ENCODE measurements around the gene ONECUT2.

ONECUT2 gene

GRCh38 chr18:57446322-57446721, 11.1 kb downstream of the ONECUT2 start:
- DNase-seq (ENCODE audit: low read depth, low spot score) = no peak
- Histone ChIP-seq H3K27ac (no peak overlapping the region), H3K9me3 (ENCODE audit: low read depth, low read length) (no peaks in the 10 kb centered on the region), H3K9ac (ENCODE audit: insufficient read length) (no peak overlapping the region), H3K4me3 (no peak overlapping the region), H3K36me3 (ENCODE audit: insufficient read depth, low read length) (no peaks in the 10 kb centered on the region)
- no peak for TF ChIP-seq FOXP2 (optimal IDR thresholded peaks at IDR 0.05; ENCODE audit: control extremely low read depth, extremely low read length, insufficient read depth)
- TF ChIP-seq EZH2 (IDR thresholded peaks at IDR 0.05) = no peak
- TF ChIP-seq POLR2AphosphoS5 (IDR thresholded peaks at IDR 0.05; ENCODE audit: borderline replicate concordance, low read depth, low read length) = no peak

GRCh38 chr18:57447154-57447621, 12.0 kb downstream of the ONECUT2 start:
- TF ChIP-seq EZH2 (IDR thresholded peaks at IDR 0.05) (no peak), POLR2AphosphoS5 (IDR thresholded peaks at IDR 0.05; ENCODE audit: borderline replicate concordance, low read depth, low read length) (no peak), FOXP2 (optimal IDR thresholded peaks at IDR 0.05; ENCODE audit: control extremely low read depth, extremely low read length, insufficient read depth) (no peak)
- no peaks in the 10 kb centered on the region for H3K9me3 ChIP-seq (ENCODE audit: low read depth, low read length)
- no peaks in the 10 kb centered on the region for H3K36me3 ChIP-seq (ENCODE audit: insufficient read depth, low read length)
- no peak overlapping the region for H3K27ac ChIP-seq
- no peak for DNase-seq (ENCODE audit: low read depth, low spot score)
- H3K4me3 ChIP-seq = no peak overlapping the region
- no peak overlapping the region for H3K9ac ChIP-seq (ENCODE audit: insufficient read length)

- no peak for TF ChIP-seq EZH2 (IDR thresholded peaks at IDR 0.05)
- no peak for TF ChIP-seq POLR2AphosphoS5 (IDR thresholded peaks at IDR 0.05; ENCODE audit: borderline replicate concordance, low read depth, low read length)
- TF ChIP-seq FOXP2 (optimal IDR thresholded peaks at IDR 0.05; ENCODE audit: control extremely low read depth, extremely low read length, insufficient read depth) = no peak
- no peaks in the 10 kb centered on the region for H3K36me3 ChIP-seq (ENCODE audit: insufficient read depth, low read length)
- H3K9me3 ChIP-seq (ENCODE audit: low read depth, low read length) = no peaks in the 10 kb centered on the region
- no peak overlapping the region for H3K9ac ChIP-seq (ENCODE audit: insufficient read length)
- H3K27ac ChIP-seq = no peak overlapping the region
- no peak for DNase-seq (ENCODE audit: low read depth, low spot score)
- no peak overlapping the region for H3K4me3 ChIP-seq
Observed at GRCh38 chr18:57455576-57456129, 20.5 kb downstream of the ONECUT2 start.

- Histone ChIP-seq H3K9ac (ENCODE audit: insufficient read length) (no peak overlapping the region), H3K36me3 (ENCODE audit: insufficient read depth, low read length) (no peaks in the 10 kb centered on the region), H3K4me3 (no peak overlapping the region), H3K27ac (no peak overlapping the region), H3K9me3 (ENCODE audit: low read depth, low read length) (no peaks in the 10 kb centered on the region)
- TF ChIP-seq EZH2 (IDR thresholded peaks at IDR 0.05) (no peak), POLR2AphosphoS5 (IDR thresholded peaks at IDR 0.05; ENCODE audit: borderline replicate concordance, low read depth, low read length) (no peak), FOXP2 (optimal IDR thresholded peaks at IDR 0.05; ENCODE audit: control extremely low read depth, extremely low read length, insufficient read depth) (no peak)
- no peak for DNase-seq (ENCODE audit: low read depth, low spot score)
Observed at GRCh38 chr18:57461652-57462269, 26.6 kb downstream of the ONECUT2 start.

GRCh38 chr18:57466307-57466706, 31.1 kb downstream of the ONECUT2 start:
- Histone ChIP-seq H3K36me3 (ENCODE audit: insufficient read depth, low read length) (no peaks in the 10 kb centered on the region), H3K9ac (ENCODE audit: insufficient read length) (no peak overlapping the region), H3K9me3 (ENCODE audit: low read depth, low read length) (no peaks in the 10 kb centered on the region), H3K27ac (no peak overlapping the region), H3K4me3 (no peak overlapping the region)
- no peak for DNase-seq (ENCODE audit: low read depth, low spot score)
- no peak for TF ChIP-seq POLR2AphosphoS5 (IDR thresholded peaks at IDR 0.05; ENCODE audit: borderline replicate concordance, low read depth, low read length)
- TF ChIP-seq EZH2 (IDR thresholded peaks at IDR 0.05) = no peak
- no peak for TF ChIP-seq FOXP2 (optimal IDR thresholded peaks at IDR 0.05; ENCODE audit: control extremely low read depth, extremely low read length, insufficient read depth)

DNA sequence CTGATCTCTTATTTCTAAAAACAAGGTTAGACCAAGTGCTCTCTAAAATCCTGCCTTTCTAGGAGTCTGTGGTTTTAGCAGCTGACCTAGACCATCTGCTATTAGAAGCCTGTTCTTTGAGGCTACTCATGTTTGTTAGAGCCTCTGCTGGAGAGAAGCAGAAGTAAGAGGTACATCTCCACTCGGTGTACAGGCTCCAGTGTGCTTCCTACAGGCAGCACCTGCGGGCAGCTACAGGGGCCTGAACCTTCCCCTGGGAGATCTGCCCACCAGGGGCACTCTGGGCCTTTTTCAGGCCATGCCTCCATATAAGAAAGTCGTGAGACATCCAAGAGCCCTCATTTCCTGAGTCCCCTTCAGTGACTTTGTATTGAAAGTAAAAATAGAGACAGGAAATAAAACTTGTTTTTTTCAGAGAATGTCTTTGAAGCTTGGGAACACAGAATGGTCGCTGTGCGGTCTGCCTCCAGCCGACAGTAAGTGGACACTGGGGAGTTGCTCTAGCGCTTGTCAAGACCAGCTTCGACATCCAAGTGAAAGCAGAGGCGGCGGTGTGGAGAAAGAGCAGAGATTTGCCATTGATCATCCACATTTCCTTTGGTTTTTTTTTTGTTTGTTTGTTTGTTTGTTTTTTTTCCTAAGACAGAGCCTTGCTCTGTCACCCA, 31.7 kb downstream of the ONECUT2 start:
- H3K4me3 ChIP-seq = no peak overlapping the region
- TF ChIP-seq EZH2 (IDR thresholded peaks at IDR 0.05) (no peak), POLR2AphosphoS5 (IDR thresholded peaks at IDR 0.05; ENCODE audit: borderline replicate concordance, low read depth, low read length) (no peak), FOXP2 (optimal IDR thresholded peaks at IDR 0.05; ENCODE audit: control extremely low read depth, extremely low read length, insufficient read depth) (no peak)
- no peaks in the 10 kb centered on the region for H3K36me3 ChIP-seq (ENCODE audit: insufficient read depth, low read length)
- H3K9me3 ChIP-seq (ENCODE audit: low read depth, low read length) = no peaks in the 10 kb centered on the region
- H3K27ac ChIP-seq = no peak overlapping the region
- no peak overlapping the region for H3K9ac ChIP-seq (ENCODE audit: insufficient read length)
- no peak for DNase-seq (ENCODE audit: low read depth, low spot score)

DNA sequence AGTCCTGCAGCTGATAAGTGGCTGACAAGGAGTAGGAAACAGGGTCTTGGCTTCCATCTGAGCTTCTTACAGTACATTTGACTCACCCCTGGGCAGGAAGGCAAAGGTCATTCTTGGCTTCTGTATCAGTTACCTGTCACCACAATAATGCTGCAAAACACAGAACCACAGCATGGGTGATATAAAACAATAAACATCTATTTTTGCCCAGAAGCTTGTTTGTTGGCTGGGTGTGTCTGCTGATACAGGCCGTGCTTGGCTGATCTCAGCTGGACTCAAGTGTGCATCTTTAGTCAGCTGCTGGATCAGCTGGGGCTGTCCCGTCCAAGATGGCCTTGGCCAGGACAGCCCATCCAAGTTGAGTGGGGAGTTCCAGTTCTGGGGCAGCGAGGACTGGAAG, 34.7 kb downstream of the ONECUT2 start:
- DNase-seq (ENCODE audit: low read depth, low spot score) = no peak
- H3K27ac ChIP-seq = no peak overlapping the region

GRCh38 chr18:57475408-57475807, 40.2 kb downstream of the ONECUT2 start:
- TF ChIP-seq POLR2AphosphoS5 (IDR thresholded peaks at IDR 0.05; ENCODE audit: borderline replicate concordance, low read depth, low read length) (no peak), EZH2 (IDR thresholded peaks at IDR 0.05) (no peak), FOXP2 (optimal IDR thresholded peaks at IDR 0.05; ENCODE audit: control extremely low read depth, extremely low read length, insufficient read depth) (no peak)
- no peaks in the 10 kb centered on the region for H3K36me3 ChIP-seq (ENCODE audit: insufficient read depth, low read length)
- H3K27ac ChIP-seq = no peak overlapping the region
- no peak overlapping the region for H3K9ac ChIP-seq (ENCODE audit: insufficient read length)
- no peak overlapping the region for H3K4me3 ChIP-seq
- H3K9me3 ChIP-seq (ENCODE audit: low read depth, low read length) = no peaks in the 10 kb centered on the region
- DNase-seq (ENCODE audit: low read depth, low spot score) = no peak

More for the DNA sequence above, 34.7 kb downstream of the ONECUT2 start:
- no peaks in the 10 kb centered on the region for H3K36me3 ChIP-seq (ENCODE audit: insufficient read depth, low read length)
- no peak overlapping the region for H3K9ac ChIP-seq (ENCODE audit: insufficient read length)
- TF ChIP-seq POLR2AphosphoS5 (IDR thresholded peaks at IDR 0.05; ENCODE audit: borderline replicate concordance, low read depth, low read length) = no peak
- TF ChIP-seq FOXP2 (optimal IDR thresholded peaks at IDR 0.05; ENCODE audit: control extremely low read depth, extremely low read length, insufficient read depth) = no peak
- no peak for TF ChIP-seq EZH2 (IDR thresholded peaks at IDR 0.05)
- H3K9me3 ChIP-seq (ENCODE audit: low read depth, low read length) = no peaks in the 10 kb centered on the region
- H3K4me3 ChIP-seq = no peak overlapping the region

All from SK-N-MC (cell line).